WTC11 (cell line): ENCODE results near the gene TMEM121B. TPM values are rescaled to one million over a fixed set of nuclear protein-coding genes. Genes with fewer than 3 reads are reported as not detected.

ENCODE experiments used
- ATAC-seq: fragments of 200-7000 bp; cut with Tn5 transposase; 2 replicates; pipeline ENCODE4 v1.10.0; 2021; ENCODE audit warnings: mild to moderate bottlenecking, moderate library complexity
- CTCF ChIA-PET: fragments of 300-600 bp; sonication (Branson Sonifier 250); formaldehyde crosslinking; loops from one replicate; lab custom pipeline; 2021; ENCODE audit warnings: antibody characterized with exemption; lab: Charles Lee
- POLR2A ChIA-PET: fragments of 350-600 bp; sonication (Branson Sonifier 250); formaldehyde crosslinking; loops from one replicate; lab custom pipeline; 2021; ENCODE audit warnings: antibody characterized with exemption; lab: Charles Lee
- DNase-seq: peaks from one replicate; pipeline ENCODE4 v3.0.0; 2021; ENCODE audit warnings: low spot score
- H3K27ac Mint-ChIP-seq: 2 replicates; pipeline ENCODE4 v1.8.0; 2021; ENCODE audit warnings: mixed read lengths
- H3K27me3 Mint-ChIP-seq: 2 replicates; pipeline ENCODE4 v1.8.0; 2021; ENCODE audit warnings: low read depth, mild to moderate bottlenecking, moderate library complexity, mixed read lengths
- H3K36me3 Mint-ChIP-seq: 2 replicates; pipeline ENCODE4 v1.8.0; 2021; ENCODE audit warnings: mixed read lengths
- H3K4me1 Mint-ChIP-seq: 2 replicates; pipeline ENCODE4 v1.8.0; 2022; ENCODE audit warnings: mixed read lengths
- H3K4me3 Mint-ChIP-seq: 2 replicates; pipeline ENCODE4 v1.8.0; 2021; ENCODE audit warnings: mild to moderate bottlenecking, moderate library complexity, mixed read lengths
- H3K9me3 Mint-ChIP-seq: 2 replicates; pipeline ENCODE4 v1.8.0; 2021; ENCODE audit warnings: mixed read lengths
- AFF4 ChIP-seq: sonication (generic); formaldehyde crosslinking; IDR thresholded peaks from 2 replicates; pipeline ENCODE4 v1.8.1; 2023; ENCODE audit warnings: mild to moderate bottlenecking, missing genetic modification reagents, borderline replicate concordance
- CDX4 ChIP-seq: fragments of 250-450 bp; sonication (Bioruptor Pico); IDR thresholded peaks from 2 replicates; pipeline ENCODE4 v1.9.0; 2021; ENCODE audit warnings: moderate library complexity, mild to moderate bottlenecking, inconsistent platforms, borderline replicate concordance
- ELF4 ChIP-seq: sonication (generic); formaldehyde crosslinking; IDR thresholded peaks from 2 replicates; pipeline ENCODE4 v1.8.1; 2022; ENCODE audit warnings: low read depth, mild to moderate bottlenecking, moderate library complexity, missing genetic modification reagents
- FOXJ3 ChIP-seq: sonication (generic); formaldehyde crosslinking; IDR thresholded peaks from 2 replicates; pipeline ENCODE4 v1.9.0; 2021; ENCODE audit warnings: missing genetic modification reagents, mild to moderate bottlenecking, borderline replicate concordance
- FOXP1 ChIP-seq: sonication (generic); formaldehyde crosslinking; IDR thresholded peaks from 2 replicates; pipeline ENCODE4 v1.8.0; 2022; ENCODE audit warnings: missing genetic modification reagents, mild to moderate bottlenecking, moderate library complexity, borderline replicate concordance
- GTF2I ChIP-seq: fragments of 250-450 bp; sonication (Bioruptor Pico); conservative IDR thresholded peaks from 2 replicates; pipeline ENCODE4 v1.4.0; 2021; ENCODE audit warnings: mild to moderate bottlenecking
- JUN ChIP-seq: sonication (generic); formaldehyde crosslinking; IDR thresholded peaks from 2 replicates; pipeline ENCODE4 v1.8.0; 2023; ENCODE audit warnings: mild to moderate bottlenecking, missing genetic modification reagents
- RORB ChIP-seq: fragments of 250-450 bp; sonication (Bioruptor Pico); IDR thresholded peaks from 2 replicates; pipeline ENCODE4 v1.9.0; 2021; ENCODE audit warnings: mild to moderate bottlenecking
- SMAD4 ChIP-seq: sonication (generic); formaldehyde crosslinking; IDR thresholded peaks from 2 replicates; pipeline ENCODE4 v1.8.0; 2022; ENCODE audit warnings: mild to moderate bottlenecking, missing genetic modification reagents
- ZNF121 ChIP-seq: sonication (generic); formaldehyde crosslinking; IDR thresholded peaks from 2 replicates; pipeline ENCODE4 v1.8.0; 2023; ENCODE audit warnings: missing genetic modification reagents
- ZNF532 ChIP-seq: fragments of 250-450 bp; sonication (Bioruptor Pico); IDR thresholded peaks from 2 replicates; pipeline ENCODE4 v1.9.0; 2021; ENCODE audit warnings: mild to moderate bottlenecking, borderline replicate concordance
- ZNF671 ChIP-seq: fragments of 250-450 bp; sonication (Bioruptor Pico); IDR thresholded peaks from 2 replicates; pipeline ENCODE4 v1.8.0; 2021; ENCODE audit warnings: mild to moderate bottlenecking
- total RNA-seq: library from RNA; stranded (reverse); gene quantifications from 3 replicates; pipeline ENCODE4 v1.2.3, GENCODE V29; 2021
- TF ChIP-seq, protein P1 (sequence below): fragments of 250-450 bp; sonication (Bioruptor Pico); conservative IDR thresholded peaks from 2 replicates; pipeline ENCODE4 v1.9.0; 2021; ENCODE audit warnings: mild to moderate bottlenecking
- TF ChIP-seq, protein P2 (sequence below): sonication (generic); formaldehyde crosslinking; IDR thresholded peaks from 2 replicates; pipeline ENCODE4 v1.8.0; 2022; ENCODE audit warnings: mild to moderate bottlenecking, missing genetic modification reagents
- TF ChIP-seq, protein P3 (sequence below): sonication (generic); formaldehyde crosslinking; conservative IDR thresholded peaks from 2 replicates; pipeline ENCODE4 v1.8.1; 2023; ENCODE audit warnings: mild to moderate bottlenecking, low read depth, missing genetic modification reagents, moderate library complexity

The TMEM121B gene
- total RNA-seq, 1 experiment from 2014 or later, result 7.5 TPM

GRCh38 chr22:17100621-17101020 is 20.5 kb downstream of the TMEM121B start:
- Mint-ChIP-seq H3K4me1 (no peaks in the 10 kb centered on the region), H3K4me3 (no peak overlapping the region), H3K36me3 (peaks cover 19% of the 10 kb centered on the region; the same call in 1 of the 2 replicates), H3K27me3 (no peaks in the 10 kb centered on the region), H3K27ac (no peak overlapping the region), H3K9me3 (no peaks in the 10 kb centered on the region)
- ChIA-PET CTCF (no interaction called here), POLR2A (no interaction called here)
- DNase-seq (no peak), ATAC-seq (no peak)
- TF ChIP-seq AFF4 (CRISPR knock-in tag) (no peak), JUN (CRISPR knock-in tag) (no peak), ZNF121 (CRISPR knock-in tag) (no peak), ZNF532 (no peak), GTF2I (CRISPR knock-in tag) (no peak), RORB (CRISPR knock-in tag) (no peak), CDX4 (CRISPR knock-in tag) (no peak), SMAD4 (no peak), ELF4 (CRISPR knock-in tag) (no peak), FOXP1 (CRISPR knock-in tag) (no peak), FOXJ3 (CRISPR knock-in tag) (no peak), ZNF671 (CRISPR knock-in tag) (no peak)
- TF ChIP-seq, protein P1, sequence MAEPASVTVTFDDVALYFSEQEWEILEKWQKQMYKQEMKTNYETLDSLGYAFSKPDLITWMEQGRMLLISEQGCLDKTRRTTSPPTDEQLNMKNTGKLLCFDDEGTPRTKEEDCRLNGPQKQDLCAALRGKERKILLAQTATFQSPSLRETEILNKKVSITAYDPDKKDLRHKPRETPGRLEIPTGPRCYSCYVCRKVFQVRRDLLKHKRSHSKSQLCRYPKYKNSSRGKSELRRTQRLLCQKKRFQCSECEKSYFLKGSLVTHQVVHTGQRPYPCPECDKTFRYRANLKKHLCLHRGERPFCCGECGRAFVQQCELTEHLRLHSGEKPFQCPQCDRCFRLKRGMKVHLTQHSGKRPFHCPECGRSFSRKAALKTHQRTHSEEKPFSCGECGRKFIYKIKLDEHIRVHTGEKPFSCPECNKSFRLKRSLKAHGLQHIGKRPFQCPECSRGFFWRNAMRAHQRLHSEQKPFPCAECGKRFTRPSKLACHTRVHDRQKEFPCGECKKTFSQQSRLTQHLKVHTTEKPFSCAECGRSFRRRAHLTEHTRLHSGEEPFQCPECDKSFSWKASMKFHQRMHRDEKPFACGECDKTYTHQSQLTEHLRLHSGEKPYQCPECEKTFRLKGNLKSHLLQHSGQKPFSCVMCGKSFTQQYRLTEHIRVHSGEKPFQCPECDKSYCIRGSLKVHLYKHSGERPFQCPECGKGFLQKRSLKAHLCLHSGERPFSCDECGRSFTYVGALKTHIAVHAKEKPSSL (CRISPR knock-in tag), result no peak
- TF ChIP-seq, protein P2, sequence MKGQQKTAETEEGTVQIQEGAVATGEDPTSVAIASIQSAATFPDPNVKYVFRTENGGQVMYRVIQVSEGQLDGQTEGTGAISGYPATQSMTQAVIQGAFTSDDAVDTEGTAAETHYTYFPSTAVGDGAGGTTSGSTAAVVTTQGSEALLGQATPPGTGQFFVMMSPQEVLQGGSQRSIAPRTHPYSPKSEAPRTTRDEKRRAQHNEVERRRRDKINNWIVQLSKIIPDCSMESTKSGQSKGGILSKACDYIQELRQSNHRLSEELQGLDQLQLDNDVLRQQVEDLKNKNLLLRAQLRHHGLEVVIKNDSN (CRISPR knock-in tag), result no peak
- TF ChIP-seq, protein P3, sequence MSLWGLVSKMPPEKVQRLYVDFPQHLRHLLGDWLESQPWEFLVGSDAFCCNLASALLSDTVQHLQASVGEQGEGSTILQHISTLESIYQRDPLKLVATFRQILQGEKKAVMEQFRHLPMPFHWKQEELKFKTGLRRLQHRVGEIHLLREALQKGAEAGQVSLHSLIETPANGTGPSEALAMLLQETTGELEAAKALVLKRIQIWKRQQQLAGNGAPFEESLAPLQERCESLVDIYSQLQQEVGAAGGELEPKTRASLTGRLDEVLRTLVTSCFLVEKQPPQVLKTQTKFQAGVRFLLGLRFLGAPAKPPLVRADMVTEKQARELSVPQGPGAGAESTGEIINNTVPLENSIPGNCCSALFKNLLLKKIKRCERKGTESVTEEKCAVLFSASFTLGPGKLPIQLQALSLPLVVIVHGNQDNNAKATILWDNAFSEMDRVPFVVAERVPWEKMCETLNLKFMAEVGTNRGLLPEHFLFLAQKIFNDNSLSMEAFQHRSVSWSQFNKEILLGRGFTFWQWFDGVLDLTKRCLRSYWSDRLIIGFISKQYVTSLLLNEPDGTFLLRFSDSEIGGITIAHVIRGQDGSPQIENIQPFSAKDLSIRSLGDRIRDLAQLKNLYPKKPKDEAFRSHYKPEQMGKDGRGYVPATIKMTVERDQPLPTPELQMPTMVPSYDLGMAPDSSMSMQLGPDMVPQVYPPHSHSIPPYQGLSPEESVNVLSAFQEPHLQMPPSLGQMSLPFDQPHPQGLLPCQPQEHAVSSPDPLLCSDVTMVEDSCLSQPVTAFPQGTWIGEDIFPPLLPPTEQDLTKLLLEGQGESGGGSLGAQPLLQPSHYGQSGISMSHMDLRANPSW (CRISPR knock-in tag), result no peak
